Right lobe of liver (tissue), 6 donors: Measurements from ENCODE around the gene PRKN. TPM values are rescaled to one million over a fixed set of nuclear protein-coding genes. Genes with fewer than 3 reads are reported as not detected.
"Not testable (repeated sequence)": the region's sequence is repeated elsewhere in the genome, so short reads cannot be mapped to it uniquely, and the experiment has no call there.

ENCODE experiments used
- ATAC-seq, 4 donors: fragments of 200-7000 bp; cut with Tn5 transposase; one replicate each; pipeline ENCODE4 v1.9.1; 2020; ENCODE audit warnings: mild to moderate bottlenecking in 4 of 4, moderate library complexity in 4 of 4
- DNase-seq, 3 donors: peaks; one replicate each; pipeline ENCODE4 v3.0.0-alpha.2; 2020
- H3K27ac ChIP-seq, 3 donors: fragments of 200-600 bp; one replicate each; pipeline ENCODE4 v1.8.0; 2022
- H3K27me3 ChIP-seq, 2 donors: fragments of 200-600 bp; one replicate each; pipeline ENCODE4 v1.8.0; 2022
- H3K36me3 ChIP-seq, 4 donors: fragments of 200-600 bp; sonication (generic) in 1 of 4; one replicate each; pipeline versions ENCODE4 v1.5.1 to v1.8.0; 2017 to 2022; ENCODE audit warnings: control low read depth in 1 of 4
- H3K4me1 ChIP-seq, 4 donors: fragments of 200-600 bp; sonication (generic) in 1 of 4; one replicate each; pipeline versions ENCODE4 v1.5.1 to v1.8.0; 2017 to 2022; ENCODE audit warnings: control low read depth in 1 of 4
- H3K4me3 ChIP-seq, 3 donors: fragments of 200-600 bp; one replicate each; pipeline ENCODE4 v1.8.0; 2022
- H3K9me3 ChIP-seq, 4 donors: fragments of 200-600 bp; sonication (generic) in 1 of 4; one replicate each; pipeline versions ENCODE4 v1.5.1 to v1.8.0; 2017 to 2022; ENCODE audit warnings: control low read depth in 1 of 4
- POLR2A ChIP-seq: fragments of 450-650 bp; IDR thresholded peaks from one replicate; pipeline ENCODE4 v1.6.1; 2017; ENCODE audit warnings: antibody characterized with exemption, mild to moderate bottlenecking
- WGBS: methylation state at CpG from one replicate; pipeline ENCODE4 v1.1.6; 2018; ENCODE audit warnings: low coverage, low lambda C conversion rate; ENCODE audit not compliant: insufficient coverage; ENCODE audit errors: missing lambda C conversion rate; 5-methylcytosine and 5-hydroxymethylcytosine counted together
- intact Hi-C, 2 donors: fragments of 100-400 bp; cut with DNase I; formaldehyde crosslinking; loops; one replicate each; pipeline versions ENCODE4 v1.11.2 to v1.14.1; 2022
- total RNA-seq, 6 experiments: library from RNA; depleted of rRNA in 2 of 6; stranded (reverse); fragments of >200 nt in 2 of 6; fragmentation: NEBNext Ultra II Directional in 3 of 6; extraction: Animal tissue kit (Norgen Biotek cat#: 25700) in 3 of 6; gene quantifications; one replicate each; pipeline versions ENCODE4 v1.1.0 to v1.2.4, GENCODE V29; 2016 to 2023
- TF ChIP-seq, protein P1 (sequence below), 4 donors: fragments of 200-600 bp in 3 of 4; fragments of 450-650 bp in 1 of 4; IDR thresholded peaks; one replicate each; pipeline versions ENCODE4 v1.5.1 to v1.8.0; 2016 to 2022; ENCODE audit warnings: antibody characterized with exemption in 4 of 4, mild to moderate bottlenecking in 2 of 4
- donor health status: DM: no; HTN: yes; CAD: no.
- donor health status: DM: no; HTN: no; CAD: no.
- donor health status: DM: no; HTN: no; CAD: no.
- donor health status: DM: no; HTN: yes; CAD: no.
- donor health status: DM: no; HTN: yes; CAD: no.

The PRKN gene
- total RNA-seq, 6 experiments from 2014 or later: 1.1 to 3.7 (median 2.2) TPM

DNA sequence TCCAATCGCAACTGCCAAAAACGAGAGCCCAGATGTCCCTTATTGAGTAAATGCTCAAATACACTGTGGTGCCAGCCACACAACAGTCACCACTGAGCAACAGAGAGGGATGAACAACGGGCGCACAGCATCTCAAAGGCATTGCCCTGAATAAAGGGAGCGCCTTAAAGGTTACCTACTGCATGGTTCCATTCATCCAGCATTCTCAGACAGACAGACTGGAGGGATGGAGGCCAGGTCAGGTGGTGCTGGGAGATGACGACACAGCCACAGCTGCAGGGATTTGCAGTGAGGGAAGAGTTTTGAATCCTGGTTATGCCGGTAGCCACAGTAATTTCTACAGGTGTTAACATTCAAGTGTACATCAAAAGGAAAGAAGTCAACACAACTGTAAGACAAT, 838.2 kb downstream of the PRKN start:
- no peak overlapping the region for H3K4me3 ChIP-seq
- 70% methylated on average over 5 of the region's 7 CpGs for WGBS
- no peaks in the 10 kb centered on the region for H3K36me3 ChIP-seq

GRCh38 chr6:161886545-161886944, 841.0 kb downstream of the PRKN start:
- H3K4me1 ChIP-seq, H3K9me3 ChIP-seq, ATAC-seq, H3K27me3 ChIP-seq, H3K36me3 ChIP-seq, intact Hi-C loops, H3K4me3 ChIP-seq, H3K27ac ChIP-seq, DNase-seq: not testable (repeated sequence)
- WGBS: 92% methylated on average over 8 of the region's 9 CpGs

More for the DNA sequence above, 838.2 kb downstream of the PRKN start:
- Histone ChIP-seq H3K27me3 (no peaks in the 10 kb centered on the region), H3K9me3 (no peaks in the 10 kb centered on the region), H3K4me1 (no peaks in the 10 kb centered on the region), H3K27ac (no peak overlapping the region)
- TF ChIP-seq POLR2A: no peak
- DNase-seq (no peak), ATAC-seq (no peak)
- intact Hi-C loops: no loop called here

DNA sequence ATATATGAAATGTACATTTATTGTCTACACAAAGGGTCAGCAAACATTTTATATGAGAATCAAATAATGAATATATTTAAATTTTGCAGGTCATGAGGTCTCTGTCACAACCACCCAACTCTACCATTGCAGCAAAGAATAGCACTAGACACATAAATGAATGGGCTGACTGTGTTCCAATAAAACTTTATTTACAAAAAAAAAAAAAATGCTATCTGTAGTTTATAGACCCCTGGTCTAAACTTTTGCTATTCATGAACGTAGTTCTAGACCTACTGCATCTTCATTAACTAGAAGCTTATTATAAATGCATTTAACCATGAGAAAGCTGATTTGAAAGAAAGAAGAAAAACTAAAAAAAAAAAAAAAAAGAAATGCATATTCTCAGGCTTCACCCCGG, 842.8 kb downstream of the PRKN start:
- Histone ChIP-seq H3K27ac (no peak overlapping the region), H3K4me1 (no peaks in the 10 kb centered on the region), H3K36me3 (no peaks in the 10 kb centered on the region), H3K4me3 (no peak overlapping the region), H3K9me3 (no peaks in the 10 kb centered on the region), H3K27me3 (no peaks in the 10 kb centered on the region)
- ATAC-seq: no peak
- no peak for DNase-seq
- 45% methylated on average over 2 of the region's 2 CpGs for WGBS
- intact Hi-C loops: no loop called here
- TF ChIP-seq POLR2A: no peak
- TF ChIP-seq, protein P1, sequence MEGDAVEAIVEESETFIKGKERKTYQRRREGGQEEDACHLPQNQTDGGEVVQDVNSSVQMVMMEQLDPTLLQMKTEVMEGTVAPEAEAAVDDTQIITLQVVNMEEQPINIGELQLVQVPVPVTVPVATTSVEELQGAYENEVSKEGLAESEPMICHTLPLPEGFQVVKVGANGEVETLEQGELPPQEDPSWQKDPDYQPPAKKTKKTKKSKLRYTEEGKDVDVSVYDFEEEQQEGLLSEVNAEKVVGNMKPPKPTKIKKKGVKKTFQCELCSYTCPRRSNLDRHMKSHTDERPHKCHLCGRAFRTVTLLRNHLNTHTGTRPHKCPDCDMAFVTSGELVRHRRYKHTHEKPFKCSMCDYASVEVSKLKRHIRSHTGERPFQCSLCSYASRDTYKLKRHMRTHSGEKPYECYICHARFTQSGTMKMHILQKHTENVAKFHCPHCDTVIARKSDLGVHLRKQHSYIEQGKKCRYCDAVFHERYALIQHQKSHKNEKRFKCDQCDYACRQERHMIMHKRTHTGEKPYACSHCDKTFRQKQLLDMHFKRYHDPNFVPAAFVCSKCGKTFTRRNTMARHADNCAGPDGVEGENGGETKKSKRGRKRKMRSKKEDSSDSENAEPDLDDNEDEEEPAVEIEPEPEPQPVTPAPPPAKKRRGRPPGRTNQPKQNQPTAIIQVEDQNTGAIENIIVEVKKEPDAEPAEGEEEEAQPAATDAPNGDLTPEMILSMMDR (IDR thresholded peaks at IDR 0.05): no peak

- no peaks in the 10 kb centered on the region for H3K36me3 ChIP-seq
- DNase-seq (no peak), ATAC-seq (no peak)
- 75% methylated on average over 9 of the region's 15 CpGs for WGBS
- no peaks in the 10 kb centered on the region for H3K9me3 ChIP-seq
- no peak overlapping the region for H3K4me3 ChIP-seq
- no peak overlapping the region for H3K27ac ChIP-seq
- H3K4me1 ChIP-seq: no peaks in the 10 kb centered on the region
- no peaks in the 10 kb centered on the region for H3K27me3 ChIP-seq
- intact Hi-C loops: no loop called here
- TF ChIP-seq, protein P1 (IDR thresholded peaks at IDR 0.05): no peak
- TF ChIP-seq POLR2A: no peak
Observed at GRCh38 chr6:161882196-161882765, 845.3 kb downstream of the PRKN start.

DNA sequence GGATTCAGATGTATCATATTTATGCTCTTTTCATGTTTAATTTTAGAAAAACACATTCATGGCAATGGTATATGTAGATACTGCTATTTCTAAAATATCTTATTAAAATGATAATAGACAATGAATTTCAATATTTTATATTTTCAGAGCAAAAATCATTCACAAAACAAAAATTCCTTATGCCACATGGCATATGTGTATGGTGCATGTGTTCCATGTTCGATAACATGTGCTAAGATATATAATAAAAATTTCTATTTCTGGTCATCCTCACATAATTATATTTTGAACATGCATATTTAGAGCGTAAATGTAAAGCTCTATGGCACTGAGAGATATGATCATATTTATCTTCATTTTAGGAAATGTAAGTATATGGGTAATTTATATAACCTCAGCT, 847.5 kb downstream of the PRKN start:
- no peaks in the 10 kb centered on the region for H3K9me3 ChIP-seq
- ATAC-seq (no peak), DNase-seq (no peak)
- no peaks in the 10 kb centered on the region for H3K36me3 ChIP-seq
- TF ChIP-seq, protein P1 (IDR thresholded peaks at IDR 0.05): no peak
- TF ChIP-seq POLR2A: no peak
- intact Hi-C loops: no loop called here
- no peaks in the 10 kb centered on the region for H3K4me1 ChIP-seq
- WGBS: 84% methylated on average over 2 of the region's 2 CpGs
- no peak overlapping the region for H3K4me3 ChIP-seq
- H3K27ac ChIP-seq: no peak overlapping the region
- H3K27me3 ChIP-seq: no peaks in the 10 kb centered on the region

DNA sequence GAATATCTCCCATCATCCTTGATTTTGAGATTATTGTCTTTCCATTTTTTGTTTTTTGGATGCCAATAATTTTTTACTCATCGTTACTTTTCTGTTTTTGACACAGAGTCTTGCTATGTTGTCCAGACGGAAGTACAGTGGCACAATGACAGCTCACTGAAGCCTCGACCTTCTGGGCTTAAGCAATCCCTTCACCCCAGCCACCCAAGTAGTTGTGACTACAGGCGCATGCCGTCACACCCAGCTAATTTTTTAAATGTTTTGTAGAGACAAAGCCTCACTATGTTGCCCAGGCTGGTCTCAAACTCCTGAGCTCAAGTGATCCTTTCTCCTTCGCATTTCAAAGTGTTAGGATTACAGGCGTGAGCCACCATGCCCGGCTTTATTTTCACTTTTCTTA, 851.3 kb downstream of the PRKN start:
- no peak for ATAC-seq
- H3K9me3 ChIP-seq: no peaks in the 10 kb centered on the region
- H3K4me3 ChIP-seq: no peak overlapping the region
- no peaks in the 10 kb centered on the region for H3K4me1 ChIP-seq
- H3K27me3 ChIP-seq: no peaks in the 10 kb centered on the region
- intact Hi-C loops: no loop called here
- no peak for DNase-seq
- H3K36me3 ChIP-seq: no peaks in the 10 kb centered on the region
- WGBS: 92% methylated on average over 8 of the region's 8 CpGs
- TF ChIP-seq POLR2A: no peak
- TF ChIP-seq, protein P1 (IDR thresholded peaks at IDR 0.05): no peak
- H3K27ac ChIP-seq: no peak overlapping the region
